Measurements from ENCODE around the gene SUFU. TPM values are rescaled to one million over a fixed set of nuclear protein-coding genes. Genes with fewer than 3 reads are reported as not detected.

SUFU gene
- total and polyA plus RNA-seq, 2 of the 13 experiments (the other 11 are each of a cell fraction or from before 2014, with no cell fraction given), result 2.9 to 5.5 TPM

DNA sequence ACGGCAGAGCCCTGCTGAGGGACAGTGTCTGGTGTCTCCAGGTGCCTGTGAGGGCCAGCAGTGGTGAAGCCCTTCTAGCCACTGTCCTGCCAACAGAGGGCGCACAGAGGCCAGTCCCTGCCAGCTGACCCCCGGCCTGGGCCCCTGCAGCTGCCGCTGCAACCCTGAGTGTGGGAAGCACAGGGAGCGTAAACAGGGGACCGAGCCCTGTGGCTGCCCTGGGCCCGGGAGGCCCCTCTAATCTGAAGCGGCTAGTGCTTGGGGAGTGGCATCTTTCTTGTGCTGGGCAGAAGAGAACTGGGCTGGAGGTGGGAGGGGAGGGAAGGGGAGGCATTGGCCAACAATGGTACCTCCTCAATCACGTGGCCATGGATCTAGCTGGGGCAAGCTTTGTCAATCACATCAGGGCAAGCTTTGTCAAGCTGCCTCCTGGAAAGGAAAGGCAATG is 175.1 kb downstream of the SUFU start (continued):
- TF ChIP-seq ZNF609 (CRISPR knock-in tag; IDR thresholded peaks at IDR 0.05; ENCODE audit: borderline replicate concordance) (no peak), PHF8 (CRISPR knock-in tag; IDR thresholded peaks at IDR 0.05) (peak; percentile 29; the same call in 1 of the 2 replicates), ZBTB7B (CRISPR knock-in tag; IDR thresholded peaks at IDR 0.05) (peak; percentile 78), ZNF264 (CRISPR knock-in tag; IDR thresholded peaks at IDR 0.05) (no peak), HNRNPL (IDR thresholded peaks at IDR 0.05; ENCODE audit: low read depth, low read length) (peak; percentile 89), ZSCAN21 (CRISPR knock-in tag; IDR thresholded peaks at IDR 0.05; ENCODE audit: borderline replicate concordance) (peak; percentile 50; the same call in 1 of the 2 replicates), FOXP1 (IDR thresholded peaks at IDR 0.05) (no peak), FOXP1 (CRISPR knock-in tag; IDR thresholded peaks at IDR 0.05) (peak; percentile 14; the same call in 1 of the 2 replicates), FOXA1 (IDR thresholded peaks at IDR 0.05) (no peak), FOXA1 (CRISPR knock-in tag; IDR thresholded peaks at IDR 0.05) (0 out of 2 replicates have a peak, but pooled peaks have one; percentile 15), ZNF224 (CRISPR knock-in tag; IDR thresholded peaks at IDR 0.05) (0 out of 2 replicates have a peak, but pooled peaks have one; percentile 77), RFX5 (IDR thresholded peaks at IDR 0.05; ENCODE audit: low read depth, low read length) (no peak), ZNF136 (CRISPR knock-in tag; IDR thresholded peaks at IDR 0.05; ENCODE audit: low read depth) (no peak), ZNF263 (CRISPR knock-in tag; IDR thresholded peaks at IDR 0.05) (0 out of 2 replicates have a peak, but pooled peaks have one; percentile 50), ZBTB49 (CRISPR knock-in tag; IDR thresholded peaks at IDR 0.05; ENCODE audit: borderline replicate concordance) (no peak), HDAC1 (CRISPR knock-in tag; IDR thresholded peaks at IDR 0.05) (peak; percentile 49; the same call in 1 of the 2 replicates), ZNF761 (CRISPR knock-in tag; conservative IDR thresholded peaks at IDR 0.05) (0 out of 2 replicates have a peak, but pooled peaks have one; percentile 39)
- TF ChIP-seq, protein P1, sequence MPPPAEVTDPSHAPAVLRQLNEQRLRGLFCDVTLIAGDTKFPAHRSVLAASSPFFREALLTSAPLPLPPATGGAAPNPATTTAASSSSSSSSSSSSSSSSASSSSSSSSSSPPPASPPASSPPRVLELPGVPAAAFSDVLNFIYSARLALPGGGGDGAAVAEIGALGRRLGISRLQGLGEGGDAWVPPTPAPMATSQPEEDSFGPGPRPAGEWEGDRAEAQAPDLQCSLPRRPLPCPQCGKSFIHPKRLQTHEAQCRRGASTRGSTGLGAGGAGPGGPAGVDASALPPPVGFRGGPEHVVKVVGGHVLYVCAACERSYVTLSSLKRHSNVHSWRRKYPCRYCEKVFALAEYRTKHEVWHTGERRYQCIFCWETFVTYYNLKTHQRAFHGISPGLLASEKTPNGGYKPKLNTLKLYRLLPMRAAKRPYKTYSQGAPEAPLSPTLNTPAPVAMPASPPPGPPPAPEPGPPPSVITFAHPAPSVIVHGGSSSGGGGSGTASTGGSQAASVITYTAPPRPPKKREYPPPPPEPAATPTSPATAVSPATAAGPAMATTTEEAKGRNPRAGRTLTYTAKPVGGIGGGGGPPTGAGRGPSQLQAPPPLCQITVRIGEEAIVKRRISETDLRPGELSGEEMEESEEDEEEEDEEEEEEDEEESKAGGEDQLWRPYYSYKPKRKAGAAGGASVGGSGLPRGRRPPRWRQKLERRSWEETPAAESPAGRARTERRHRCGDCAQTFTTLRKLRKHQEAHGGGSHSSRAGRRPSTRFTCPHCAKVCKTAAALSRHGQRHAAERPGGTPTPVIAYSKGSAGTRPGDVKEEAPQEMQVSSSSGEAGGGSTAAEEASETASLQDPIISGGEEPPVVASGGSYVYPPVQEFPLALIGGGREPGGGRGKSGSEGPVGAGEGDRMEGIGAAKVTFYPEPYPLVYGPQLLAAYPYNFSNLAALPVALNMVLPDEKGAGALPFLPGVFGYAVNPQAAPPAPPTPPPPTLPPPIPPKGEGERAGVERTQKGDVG (CRISPR knock-in tag; IDR thresholded peaks at IDR 0.05; ENCODE audit: borderline replicate concordance), result 0 out of 2 replicates have a peak, but pooled peaks have one; percentile 58
- TF ChIP-seq, protein P2, sequence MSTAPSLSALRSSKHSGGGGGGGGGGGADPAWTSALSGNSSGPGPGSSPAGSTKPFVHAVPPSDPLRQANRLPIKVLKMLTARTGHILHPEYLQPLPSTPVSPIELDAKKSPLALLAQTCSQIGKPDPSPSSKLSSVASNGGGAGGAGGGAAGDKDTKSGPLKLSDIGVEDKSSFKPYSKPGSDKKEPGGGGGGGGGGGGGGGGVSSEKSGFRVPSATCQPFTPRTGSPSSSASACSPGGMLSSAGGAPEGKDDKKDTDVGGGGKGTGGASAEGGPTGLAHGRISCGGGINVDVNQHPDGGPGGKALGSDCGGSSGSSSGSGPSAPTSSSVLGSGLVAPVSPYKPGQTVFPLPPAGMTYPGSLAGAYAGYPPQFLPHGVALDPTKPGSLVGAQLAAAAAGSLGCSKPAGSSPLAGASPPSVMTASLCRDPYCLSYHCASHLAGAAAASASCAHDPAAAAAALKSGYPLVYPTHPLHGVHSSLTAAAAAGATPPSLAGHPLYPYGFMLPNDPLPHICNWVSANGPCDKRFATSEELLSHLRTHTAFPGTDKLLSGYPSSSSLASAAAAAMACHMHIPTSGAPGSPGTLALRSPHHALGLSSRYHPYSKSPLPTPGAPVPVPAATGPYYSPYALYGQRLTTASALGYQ (CRISPR knock-in tag; IDR thresholded peaks at IDR 0.05), result no peak

Measured in HepG2 (cell line).